NT2/D1 (cell line): Measurements from ENCODE around the gene RELN.

Source experiments
- SUZ12 ChIP-seq: IDR thresholded peaks from 2 replicates; pipeline ENCODE4 v1.6.1; 2011; ENCODE audit not compliant: insufficient read length, insufficient read depth; ENCODE audit errors: extremely low read depth
- YY1 ChIP-seq: IDR thresholded peaks from 2 replicates; pipeline ENCODE4 v1.6.1; 2011; ENCODE audit not compliant: insufficient read length, insufficient read depth

DNA sequence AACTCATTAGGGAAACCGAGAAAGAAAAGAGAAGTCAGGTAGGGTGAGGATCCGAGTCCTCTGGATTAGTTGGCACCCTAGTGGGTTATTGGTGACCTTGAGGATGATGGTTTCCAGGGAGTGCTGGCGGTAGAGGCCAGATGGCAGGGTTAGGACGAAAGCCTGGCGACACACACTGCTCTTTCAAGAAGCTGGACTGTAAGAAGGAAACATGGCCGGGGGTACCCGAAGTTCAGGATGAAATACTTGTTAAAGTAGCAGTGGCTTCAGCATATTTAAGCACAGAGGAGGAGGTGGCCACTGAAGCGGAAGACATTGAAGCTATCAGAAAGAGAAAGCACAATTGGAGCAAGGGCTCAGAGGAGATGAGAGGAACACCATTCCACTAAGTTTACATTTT is 224.6 kb downstream of the RELN start:
- TF ChIP-seq YY1 (no peak), SUZ12 (no peak)
